Natural killer cell treated with Interleukin-12 subunit alpha and Interleukin-12 subunit beta and Interleukin-15 and Interleukin-18, amount 100 ng/mL, for 72 hours (primary cell): ENCODE measurements around the gene ADORA2A. TPM values are rescaled to one million over a fixed set of nuclear protein-coding genes. Genes with fewer than 3 reads are reported as not detected.

ENCODE experiments used
- total RNA-seq, 2 donors: library from RNA; stranded (reverse); gene quantifications; one replicate each; pipeline ENCODE4 v1.2.3, GENCODE V29; 2022

ADORA2A gene
- total RNA-seq, 2 donors from 2014 or later = 29.0 to 81.6 TPM

Other genes with a start within 250 kb of the ADORA2A start
- gene SUSD2, start 246.1 kb upstream of the ADORA2A start, total RNA-seq = 1 to 10 TPM; 2.4 to 2.7 TPM
- gene GGT5, start 182.5 kb upstream of the ADORA2A start, total RNA-seq = under 1 TPM; 0.33 to 0.42 TPM
- 100 to 1,000 TPM in 1 of 2 donors, 10 to 100 TPM in 1; 70.0 to 114 TPM for gene SPECC1L, start 156.8 kb upstream of the ADORA2A start, total RNA-seq
- gene UPB1, start 67.7 kb downstream of the ADORA2A start, total RNA-seq = 1 to 10 TPM in 1 of 2 donors, under 1 TPM in 1; 0.84 to 1.9 TPM
- 100 to 1,000 TPM; 105 to 111 TPM for gene GUCD1, start 127.5 kb downstream of the ADORA2A start, total RNA-seq
- gene SNRPD3, start 128.4 kb downstream of the ADORA2A start, total RNA-seq = 100 to 1,000 TPM; 104 to 117 TPM
- 1 to 10 TPM; 1.8 to 2.3 TPM for gene LRRC75B, start 165.5 kb downstream of the ADORA2A start, total RNA-seq
- gene GGT1, start 175.6 kb downstream of the ADORA2A start, total RNA-seq = 10 to 100 TPM; 13.7 to 59.5 TPM